WTC11 (cell line): ENCODE measurements around the gene PKP3. TPM values are rescaled to one million over a fixed set of nuclear protein-coding genes. Genes with fewer than 3 reads are reported as not detected.

Experiments
- ATAC-seq: fragments of 200-7000 bp; cut with Tn5 transposase; 2 replicates; pipeline ENCODE4 v1.10.0; 2021; ENCODE audit warnings: mild to moderate bottlenecking, moderate library complexity
- CTCF ChIA-PET: fragments of 300-600 bp; sonication (Branson Sonifier 250); formaldehyde crosslinking; loops from one replicate; lab custom pipeline; 2021; ENCODE audit warnings: antibody characterized with exemption; lab: Charles Lee
- POLR2A ChIA-PET: fragments of 350-600 bp; sonication (Branson Sonifier 250); formaldehyde crosslinking; loops from one replicate; lab custom pipeline; 2021; ENCODE audit warnings: antibody characterized with exemption; lab: Charles Lee
- DNase-seq: peaks from one replicate; pipeline ENCODE4 v3.0.0; 2021; ENCODE audit warnings: low spot score
- H3K27ac Mint-ChIP-seq: 2 replicates; pipeline ENCODE4 v1.8.0; 2021; ENCODE audit warnings: mixed read lengths
- H3K27me3 Mint-ChIP-seq: 2 replicates; pipeline ENCODE4 v1.8.0; 2021; ENCODE audit warnings: low read depth, mild to moderate bottlenecking, moderate library complexity, mixed read lengths
- H3K36me3 Mint-ChIP-seq: 2 replicates; pipeline ENCODE4 v1.8.0; 2021; ENCODE audit warnings: mixed read lengths
- H3K4me1 Mint-ChIP-seq: 2 replicates; pipeline ENCODE4 v1.8.0; 2022; ENCODE audit warnings: mixed read lengths
- H3K4me3 Mint-ChIP-seq: 2 replicates; pipeline ENCODE4 v1.8.0; 2021; ENCODE audit warnings: mild to moderate bottlenecking, moderate library complexity, mixed read lengths
- H3K9me3 Mint-ChIP-seq: 2 replicates; pipeline ENCODE4 v1.8.0; 2021; ENCODE audit warnings: mixed read lengths
- EMX1 ChIP-seq: fragments of 250-450 bp; sonication (Bioruptor Pico); IDR thresholded peaks from 2 replicates; pipeline ENCODE4 v1.8.0; 2021; ENCODE audit warnings: mild to moderate bottlenecking
- ESRRA ChIP-seq: sonication (generic); formaldehyde crosslinking; IDR thresholded peaks from 2 replicates; pipeline ENCODE4 v1.8.1; 2022; ENCODE audit warnings: mild to moderate bottlenecking, missing genetic modification reagents, borderline replicate concordance
- ETV6 ChIP-seq: sonication (generic); formaldehyde crosslinking; IDR thresholded peaks from 2 replicates; pipeline ENCODE4 v1.8.1; 2022; ENCODE audit warnings: mild to moderate bottlenecking, missing genetic modification reagents
- FOXJ3 ChIP-seq: sonication (generic); formaldehyde crosslinking; IDR thresholded peaks from 2 replicates; pipeline ENCODE4 v1.9.0; 2021; ENCODE audit warnings: missing genetic modification reagents, mild to moderate bottlenecking, borderline replicate concordance
- JAZF1 ChIP-seq: fragments of 250-450 bp; sonication (Bioruptor Pico); IDR thresholded peaks from 2 replicates; pipeline ENCODE4 v1.9.0; 2021; ENCODE audit warnings: moderate library complexity, mild to moderate bottlenecking, inconsistent platforms
- NR2C2 ChIP-seq: sonication (generic); formaldehyde crosslinking; IDR thresholded peaks from 2 replicates; pipeline ENCODE4 v1.8.0; 2022; ENCODE audit warnings: mild to moderate bottlenecking, missing genetic modification reagents
- NR3C1 ChIP-seq: sonication (generic); formaldehyde crosslinking; conservative IDR thresholded peaks from 2 replicates; pipeline ENCODE4 v1.8.1; 2023; ENCODE audit warnings: low read depth, mild to moderate bottlenecking, missing genetic modification reagents
- PRRX2 ChIP-seq: fragments of 250-450 bp; sonication (Bioruptor Pico); IDR thresholded peaks from 2 replicates; pipeline ENCODE4 v1.8.0; 2021; ENCODE audit warnings: mild to moderate bottlenecking
- SMAD3 ChIP-seq: sonication (generic); formaldehyde crosslinking; IDR thresholded peaks from 2 replicates; pipeline ENCODE4 v1.8.0; 2022; ENCODE audit warnings: missing genetic modification reagents, mild to moderate bottlenecking, borderline replicate concordance
- SMAD4 ChIP-seq: sonication (generic); formaldehyde crosslinking; IDR thresholded peaks from 2 replicates; pipeline ENCODE4 v1.8.0; 2022; ENCODE audit warnings: mild to moderate bottlenecking, missing genetic modification reagents
- TEAD4 ChIP-seq: sonication (generic); formaldehyde crosslinking; IDR thresholded peaks from 2 replicates; pipeline ENCODE4 v1.8.0; 2022; ENCODE audit warnings: mild to moderate bottlenecking, missing genetic modification reagents
- ZNF138 ChIP-seq: sonication (generic); formaldehyde crosslinking; conservative IDR thresholded peaks from 2 replicates; pipeline ENCODE4 v1.8.1; 2022; ENCODE audit warnings: mild to moderate bottlenecking, moderate library complexity, missing genetic modification reagents
- ZNF423 ChIP-seq: fragments of 250-450 bp; sonication (Bioruptor Pico); IDR thresholded peaks from 2 replicates; pipeline ENCODE4 v2.1.2; 2022; ENCODE audit warnings: mild to moderate bottlenecking, moderate library complexity
- total RNA-seq: library from RNA; stranded (reverse); gene quantifications from 3 replicates; pipeline ENCODE4 v1.2.3, GENCODE V29; 2021
- TF ChIP-seq, protein P1 (sequence below): sonication (generic); formaldehyde crosslinking; IDR thresholded peaks from 2 replicates; pipeline ENCODE4 v1.8.0; 2022; ENCODE audit warnings: mild to moderate bottlenecking, missing genetic modification reagents
- TF ChIP-seq, protein P2 (sequence below): sonication (generic); formaldehyde crosslinking; IDR thresholded peaks from 2 replicates; pipeline ENCODE4 v1.8.1; 2023; ENCODE audit warnings: mild to moderate bottlenecking, missing genetic modification reagents, moderate library complexity
- TF ChIP-seq, protein P3 (sequence below): fragments of 250-450 bp; sonication (Bioruptor Pico); IDR thresholded peaks from 2 replicates; pipeline ENCODE4 v1.8.0; 2021; ENCODE audit warnings: mild to moderate bottlenecking
- TF ChIP-seq, protein P4 (sequence below): fragments of 250-450 bp; sonication (Bioruptor Pico); IDR thresholded peaks from 2 replicates; pipeline ENCODE4 v1.9.0; 2021; ENCODE audit warnings: mild to moderate bottlenecking, borderline replicate concordance
- TF ChIP-seq, protein P5 (sequence below): sonication (generic); formaldehyde crosslinking; IDR thresholded peaks from 2 replicates; pipeline ENCODE4 v1.8.0; 2022; ENCODE audit warnings: missing genetic modification reagents
- TF ChIP-seq, protein P6 (sequence below): fragments of 250-450 bp; sonication (Bioruptor Pico); IDR thresholded peaks from 2 replicates; pipeline ENCODE4 v2.1.2; 2022; ENCODE audit warnings: mild to moderate bottlenecking, moderate library complexity

PKP3 gene
- total RNA-seq, 1 experiment from 2014 or later, result 17.3 TPM

DNA sequence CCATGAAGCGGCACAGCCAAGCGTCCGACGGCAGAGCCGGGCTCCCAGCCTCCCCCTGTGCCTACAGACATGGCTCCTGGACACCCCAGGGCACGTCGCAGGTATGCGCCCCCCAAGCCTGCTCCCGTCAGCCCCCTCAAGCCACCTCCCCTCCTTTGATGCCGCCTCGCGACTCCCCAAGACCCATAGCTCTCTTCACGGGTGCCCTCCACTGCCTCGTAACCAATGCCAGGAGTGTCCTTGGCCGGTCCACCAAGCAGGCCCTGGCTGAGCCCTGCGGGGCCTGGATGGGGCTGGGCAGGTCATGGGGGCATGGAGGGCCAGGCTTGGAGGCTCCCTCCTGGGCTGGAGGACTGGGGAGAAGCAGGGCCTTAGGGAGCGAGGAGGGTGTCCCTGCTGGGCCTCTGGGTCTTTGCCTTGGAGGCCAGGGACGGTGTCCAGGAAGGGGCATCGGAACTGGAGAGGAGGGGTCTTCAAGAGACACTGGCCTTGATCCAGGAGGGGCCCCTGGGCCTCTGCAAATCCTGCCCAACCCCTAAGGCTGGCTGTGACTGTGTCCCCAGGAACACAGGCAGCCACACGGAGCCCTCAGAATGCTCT, 38.6 kb downstream of the PKP3 start (continued):
- TF ChIP-seq, protein P1, sequence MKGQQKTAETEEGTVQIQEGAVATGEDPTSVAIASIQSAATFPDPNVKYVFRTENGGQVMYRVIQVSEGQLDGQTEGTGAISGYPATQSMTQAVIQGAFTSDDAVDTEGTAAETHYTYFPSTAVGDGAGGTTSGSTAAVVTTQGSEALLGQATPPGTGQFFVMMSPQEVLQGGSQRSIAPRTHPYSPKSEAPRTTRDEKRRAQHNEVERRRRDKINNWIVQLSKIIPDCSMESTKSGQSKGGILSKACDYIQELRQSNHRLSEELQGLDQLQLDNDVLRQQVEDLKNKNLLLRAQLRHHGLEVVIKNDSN (CRISPR knock-in tag), result no peak

DNA sequence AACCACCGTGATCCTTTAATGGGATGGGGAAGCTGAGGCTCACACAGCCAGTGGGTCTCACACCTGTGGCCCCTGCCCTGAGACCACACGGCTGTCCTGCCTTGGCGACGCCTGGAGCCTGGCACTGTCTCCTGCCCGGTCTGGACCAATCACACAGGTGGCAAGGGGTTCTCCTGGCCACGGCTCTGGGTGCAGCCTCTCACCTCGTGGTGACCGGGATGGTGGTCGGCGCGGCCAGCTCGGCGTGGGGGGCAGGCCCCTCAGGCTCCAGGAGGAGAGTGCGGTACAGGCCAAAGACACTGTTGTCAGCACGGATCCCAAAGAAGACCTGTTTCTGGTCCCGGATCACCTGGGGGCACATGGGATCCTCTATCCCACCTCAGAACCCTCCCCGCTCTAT, 39.1 kb downstream of the PKP3 start:
- DNase-seq (no peak), ATAC-seq (no peak)
- Mint-ChIP-seq H3K27ac (no peak overlapping the region), H3K4me1 (no peaks in the 10 kb centered on the region), H3K9me3 (peaks cover 9% of the 10 kb centered on the region), H3K4me3 (no peak overlapping the region), H3K27me3 (no peaks in the 10 kb centered on the region), H3K36me3 (peaks cover 7% of the 10 kb centered on the region; the same call in 1 of the 2 replicates)
- TF ChIP-seq, protein P2, sequence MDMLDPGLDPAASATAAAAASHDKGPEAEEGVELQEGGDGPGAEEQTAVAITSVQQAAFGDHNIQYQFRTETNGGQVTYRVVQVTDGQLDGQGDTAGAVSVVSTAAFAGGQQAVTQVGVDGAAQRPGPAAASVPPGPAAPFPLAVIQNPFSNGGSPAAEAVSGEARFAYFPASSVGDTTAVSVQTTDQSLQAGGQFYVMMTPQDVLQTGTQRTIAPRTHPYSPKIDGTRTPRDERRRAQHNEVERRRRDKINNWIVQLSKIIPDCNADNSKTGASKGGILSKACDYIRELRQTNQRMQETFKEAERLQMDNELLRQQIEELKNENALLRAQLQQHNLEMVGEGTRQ, result no peak
- TF ChIP-seq, protein P3, sequence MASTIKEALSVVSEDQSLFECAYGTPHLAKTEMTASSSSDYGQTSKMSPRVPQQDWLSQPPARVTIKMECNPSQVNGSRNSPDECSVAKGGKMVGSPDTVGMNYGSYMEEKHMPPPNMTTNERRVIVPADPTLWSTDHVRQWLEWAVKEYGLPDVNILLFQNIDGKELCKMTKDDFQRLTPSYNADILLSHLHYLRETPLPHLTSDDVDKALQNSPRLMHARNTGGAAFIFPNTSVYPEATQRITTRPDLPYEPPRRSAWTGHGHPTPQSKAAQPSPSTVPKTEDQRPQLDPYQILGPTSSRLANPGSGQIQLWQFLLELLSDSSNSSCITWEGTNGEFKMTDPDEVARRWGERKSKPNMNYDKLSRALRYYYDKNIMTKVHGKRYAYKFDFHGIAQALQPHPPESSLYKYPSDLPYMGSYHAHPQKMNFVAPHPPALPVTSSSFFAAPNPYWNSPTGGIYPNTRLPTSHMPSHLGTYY (CRISPR knock-in tag), result no peak
- no peak for TF ChIP-seq FOXJ3 (CRISPR knock-in tag)
- no peak for TF ChIP-seq SMAD4 (CRISPR knock-in tag)
- no peak for TF ChIP-seq ZNF423 (CRISPR knock-in tag)
- no peak for TF ChIP-seq ESRRA (CRISPR knock-in tag)
- no peak for TF ChIP-seq JAZF1 (CRISPR knock-in tag)
- ChIA-PET CTCF (no interaction called here), POLR2A (interaction anchor here (1.1 kb wide), 1 partner anchor 15 kb away, joined by 3 read pairs; no protein-coding TSS in a partner anchor)

DNA sequence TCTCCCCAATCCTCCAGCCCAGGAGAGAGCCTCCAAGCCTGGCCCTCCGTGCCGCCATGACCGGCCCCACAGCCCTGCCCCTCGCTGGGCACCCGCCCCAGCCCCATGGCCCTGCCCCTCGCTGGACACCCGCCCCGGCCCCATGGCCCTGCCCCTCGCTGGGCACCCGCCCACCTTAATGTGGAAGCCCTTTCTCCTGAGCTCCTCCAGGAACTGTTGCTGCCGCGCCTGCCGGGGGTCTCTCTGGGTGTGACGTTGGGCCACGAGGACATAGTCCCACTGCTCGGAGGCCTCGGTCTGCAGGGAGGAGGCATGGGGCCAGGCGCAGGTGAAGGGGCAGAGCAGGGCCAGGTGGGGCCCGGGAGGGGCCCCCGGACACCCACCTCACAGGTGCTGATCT, 39.6 kb downstream of the PKP3 start:
- ATAC-seq, result no peak
- no peak overlapping the region for H3K4me3 Mint-ChIP-seq
- no peaks in the 10 kb centered on the region for H3K4me1 Mint-ChIP-seq
- peaks cover 7% of the 10 kb centered on the region; the same call in 1 of the 2 replicates for H3K36me3 Mint-ChIP-seq
- H3K27me3 Mint-ChIP-seq, result no peaks in the 10 kb centered on the region
- H3K9me3 Mint-ChIP-seq, result peaks cover 9% of the 10 kb centered on the region
- DNase-seq, result no peak
- no peak overlapping the region for H3K27ac Mint-ChIP-seq
- CTCF ChIA-PET, result interaction anchor here (0.6 kb wide), 1 partner anchor 12 kb away, joined by 3 read pairs; no protein-coding TSS in a partner anchor
- POLR2A ChIA-PET, result interaction anchor here (1.1 kb wide), 1 partner anchor 14 kb away, joined by 3 read pairs; no protein-coding TSS in a partner anchor
- TF ChIP-seq EMX1 (CRISPR knock-in tag), result no peak
- TF ChIP-seq TEAD4, result no peak
- TF ChIP-seq NR2C2 (CRISPR knock-in tag), result no peak
- TF ChIP-seq, protein P4, sequence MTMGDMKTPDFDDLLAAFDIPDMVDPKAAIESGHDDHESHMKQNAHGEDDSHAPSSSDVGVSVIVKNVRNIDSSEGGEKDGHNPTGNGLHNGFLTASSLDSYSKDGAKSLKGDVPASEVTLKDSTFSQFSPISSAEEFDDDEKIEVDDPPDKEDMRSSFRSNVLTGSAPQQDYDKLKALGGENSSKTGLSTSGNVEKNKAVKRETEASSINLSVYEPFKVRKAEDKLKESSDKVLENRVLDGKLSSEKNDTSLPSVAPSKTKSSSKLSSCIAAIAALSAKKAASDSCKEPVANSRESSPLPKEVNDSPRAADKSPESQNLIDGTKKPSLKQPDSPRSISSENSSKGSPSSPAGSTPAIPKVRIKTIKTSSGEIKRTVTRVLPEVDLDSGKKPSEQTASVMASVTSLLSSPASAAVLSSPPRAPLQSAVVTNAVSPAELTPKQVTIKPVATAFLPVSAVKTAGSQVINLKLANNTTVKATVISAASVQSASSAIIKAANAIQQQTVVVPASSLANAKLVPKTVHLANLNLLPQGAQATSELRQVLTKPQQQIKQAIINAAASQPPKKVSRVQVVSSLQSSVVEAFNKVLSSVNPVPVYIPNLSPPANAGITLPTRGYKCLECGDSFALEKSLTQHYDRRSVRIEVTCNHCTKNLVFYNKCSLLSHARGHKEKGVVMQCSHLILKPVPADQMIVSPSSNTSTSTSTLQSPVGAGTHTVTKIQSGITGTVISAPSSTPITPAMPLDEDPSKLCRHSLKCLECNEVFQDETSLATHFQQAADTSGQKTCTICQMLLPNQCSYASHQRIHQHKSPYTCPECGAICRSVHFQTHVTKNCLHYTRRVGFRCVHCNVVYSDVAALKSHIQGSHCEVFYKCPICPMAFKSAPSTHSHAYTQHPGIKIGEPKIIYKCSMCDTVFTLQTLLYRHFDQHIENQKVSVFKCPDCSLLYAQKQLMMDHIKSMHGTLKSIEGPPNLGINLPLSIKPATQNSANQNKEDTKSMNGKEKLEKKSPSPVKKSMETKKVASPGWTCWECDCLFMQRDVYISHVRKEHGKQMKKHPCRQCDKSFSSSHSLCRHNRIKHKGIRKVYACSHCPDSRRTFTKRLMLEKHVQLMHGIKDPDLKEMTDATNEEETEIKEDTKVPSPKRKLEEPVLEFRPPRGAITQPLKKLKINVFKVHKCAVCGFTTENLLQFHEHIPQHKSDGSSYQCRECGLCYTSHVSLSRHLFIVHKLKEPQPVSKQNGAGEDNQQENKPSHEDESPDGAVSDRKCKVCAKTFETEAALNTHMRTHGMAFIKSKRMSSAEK, result no peak
- no peak for TF ChIP-seq NR3C1 (CRISPR knock-in tag)
- no peak for TF ChIP-seq SMAD3 (CRISPR knock-in tag)
- TF ChIP-seq ZNF138 (CRISPR knock-in tag), result no peak
- no peak for TF ChIP-seq PRRX2 (CRISPR knock-in tag)
- TF ChIP-seq, protein P5, sequence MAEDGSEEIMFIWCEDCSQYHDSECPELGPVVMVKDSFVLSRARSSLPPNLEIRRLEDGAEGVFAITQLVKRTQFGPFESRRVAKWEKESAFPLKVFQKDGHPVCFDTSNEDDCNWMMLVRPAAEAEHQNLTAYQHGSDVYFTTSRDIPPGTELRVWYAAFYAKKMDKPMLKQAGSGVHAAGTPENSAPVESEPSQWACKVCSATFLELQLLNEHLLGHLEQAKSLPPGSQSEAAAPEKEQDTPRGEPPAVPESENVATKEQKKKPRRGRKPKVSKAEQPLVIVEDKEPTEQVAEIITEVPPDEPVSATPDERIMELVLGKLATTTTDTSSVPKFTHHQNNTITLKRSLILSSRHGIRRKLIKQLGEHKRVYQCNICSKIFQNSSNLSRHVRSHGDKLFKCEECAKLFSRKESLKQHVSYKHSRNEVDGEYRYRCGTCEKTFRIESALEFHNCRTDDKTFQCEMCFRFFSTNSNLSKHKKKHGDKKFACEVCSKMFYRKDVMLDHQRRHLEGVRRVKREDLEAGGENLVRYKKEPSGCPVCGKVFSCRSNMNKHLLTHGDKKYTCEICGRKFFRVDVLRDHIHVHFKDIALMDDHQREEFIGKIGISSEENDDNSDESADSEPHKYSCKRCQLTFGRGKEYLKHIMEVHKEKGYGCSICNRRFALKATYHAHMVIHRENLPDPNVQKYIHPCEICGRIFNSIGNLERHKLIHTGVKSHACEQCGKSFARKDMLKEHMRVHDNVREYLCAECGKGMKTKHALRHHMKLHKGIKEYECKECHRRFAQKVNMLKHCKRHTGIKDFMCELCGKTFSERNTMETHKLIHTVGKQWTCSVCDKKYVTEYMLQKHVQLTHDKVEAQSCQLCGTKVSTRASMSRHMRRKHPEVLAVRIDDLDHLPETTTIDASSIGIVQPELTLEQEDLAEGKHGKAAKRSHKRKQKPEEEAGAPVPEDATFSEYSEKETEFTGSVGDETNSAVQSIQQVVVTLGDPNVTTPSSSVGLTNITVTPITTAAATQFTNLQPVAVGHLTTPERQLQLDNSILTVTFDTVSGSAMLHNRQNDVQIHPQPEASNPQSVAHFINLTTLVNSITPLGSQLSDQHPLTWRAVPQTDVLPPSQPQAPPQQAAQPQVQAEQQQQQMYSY (CRISPR knock-in tag), result no peak
- TF ChIP-seq, protein P6, sequence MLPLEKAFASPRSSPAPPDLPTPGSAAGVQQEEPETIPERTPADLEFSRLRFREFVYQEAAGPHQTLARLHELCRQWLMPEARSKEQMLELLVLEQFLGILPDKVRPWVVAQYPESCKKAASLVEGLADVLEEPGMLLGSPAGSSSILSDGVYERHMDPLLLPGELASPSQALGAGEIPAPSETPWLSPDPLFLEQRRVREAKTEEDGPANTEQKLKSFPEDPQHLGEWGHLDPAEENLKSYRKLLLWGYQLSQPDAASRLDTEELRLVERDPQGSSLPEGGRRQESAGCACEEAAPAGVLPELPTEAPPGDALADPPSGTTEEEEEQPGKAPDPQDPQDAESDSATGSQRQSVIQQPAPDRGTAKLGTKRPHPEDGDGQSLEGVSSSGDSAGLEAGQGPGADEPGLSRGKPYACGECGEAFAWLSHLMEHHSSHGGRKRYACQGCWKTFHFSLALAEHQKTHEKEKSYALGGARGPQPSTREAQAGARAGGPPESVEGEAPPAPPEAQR, result no peak
- TF ChIP-seq ETV6 (CRISPR knock-in tag), result no peak
